B cell (primary cell): ENCODE measurements around the gene EGLN1. TPM values are rescaled to one million over a fixed set of nuclear protein-coding genes. Genes with fewer than 3 reads are reported as not detected.

Experiments
- ATAC-seq: fragments of 200-7000 bp; cut with Tn5 transposase; one replicate; pipeline ENCODE4 v1.10.0; 2021; ENCODE audit warnings: low read depth, mild to moderate bottlenecking, moderate number of reproducible peaks, moderate library complexity
- CTCF ChIA-PET: fragments of 350-600 bp; sonication (Branson Sonifier 250); formaldehyde crosslinking; loops from one replicate; lab custom pipeline; 2021; ENCODE audit warnings: antibody characterized with exemption, inconsistent platforms; lab: Charles Lee
- POLR2A ChIA-PET: fragments of 350-600 bp; sonication (Branson Sonifier 250); formaldehyde crosslinking; loops from one replicate; lab custom pipeline; 2021; ENCODE audit warnings: antibody characterized with exemption; lab: Charles Lee
- DNase-seq: peaks from one replicate; pipeline ENCODE4 v3.0.0; 2013
- H2AFZ ChIP-seq: 2 replicates; pipeline ENCODE4 v1.6.1; 2012; ENCODE audit warnings: mild to moderate bottlenecking, low read depth, low read length; ENCODE audit not compliant: insufficient read depth, poor library complexity, severe bottlenecking
- H3K27ac ChIP-seq, 2 donors: 1 replicate in 1 of 2; 2 replicates in 1 of 2; pipeline ENCODE4 v1.5.1; 2012 to 2013; ENCODE audit warnings: low read length in 2 of 2, mild to moderate bottlenecking in 2 of 2, moderate library complexity in 1 of 2
- H3K27me3 ChIP-seq, 4 experiments: fragments of 200-600 bp in 1 of 4; sonication (generic) in 1 of 4; replicated peaks in 1 of 4; 1 replicate in 2 of 4; 2 replicates in 2 of 4; pipeline versions ENCODE4 v1.6.1 to v1.7.0; 2013 to 2016; ENCODE audit warnings: low read length in 3 of 4, mild to moderate bottlenecking in 2 of 4, mixed read lengths in 1 of 4, moderate library complexity in 1 of 4; ENCODE audit not compliant: insufficient read depth in 4 of 4, control insufficient read depth in 3 of 4; ENCODE audit errors: control extremely low read depth in 1 of 4
- H3K36me3 ChIP-seq, 2 experiments: replicated peaks in 1 of 2; 1 replicate in 1 of 2; 2 replicates in 1 of 2; pipeline versions ENCODE4 v1.6.1 to v1.7.1; 2013; ENCODE audit warnings: low read length in 1 of 2; ENCODE audit not compliant: insufficient read depth in 2 of 2, control insufficient read depth in 1 of 2; ENCODE audit errors: control extremely low read depth in 1 of 2, extremely low read depth in 1 of 2
- H3K4me1 ChIP-seq, 2 donors: fragments of 200-600 bp in 1 of 2; sonication (generic) in 1 of 2; 1 replicate in 1 of 2; 2 replicates in 1 of 2; pipeline versions ENCODE4 v1.5.1 to v1.6.1; 2013 to 2017; ENCODE audit warnings: low read length in 2 of 2; ENCODE audit not compliant: control insufficient read depth in 2 of 2, insufficient read depth in 2 of 2
- H3K4me2 ChIP-seq: replicated peaks from 2 replicates; pipeline ENCODE3; 2012; ENCODE audit warnings: mild to moderate bottlenecking, low read depth, low read length; ENCODE audit not compliant: poor library complexity, severe bottlenecking
- H3K4me3 ChIP-seq, 5 experiments: fragments of 200-600 bp in 1 of 5; sonication (generic) in 1 of 5; 1 replicate in 3 of 5; 2 replicates in 2 of 5; pipeline versions ENCODE4 v1.5.1 to v1.7.0; 2011 to 2016; ENCODE audit warnings: low read length in 4 of 5, mild to moderate bottlenecking in 4 of 5, low read depth in 2 of 5, control low read depth in 1 of 5, moderate library complexity in 1 of 5; ENCODE audit not compliant: insufficient read depth in 1 of 5; ENCODE audit errors: control extremely low read depth in 1 of 5, extremely low read depth in 1 of 5
- H3K79me2 ChIP-seq: fragments of 200-600 bp; sonication (generic); one replicate; pipeline ENCODE4 v1.6.0; 2016; ENCODE audit warnings: low read length; ENCODE audit not compliant: control insufficient read depth, insufficient read depth
- H3K9ac ChIP-seq: fragments of 200-600 bp; sonication (generic); 2 replicates; pipeline ENCODE4 v1.6.1; 2017; ENCODE audit warnings: mild to moderate bottlenecking, low read length, moderate library complexity
- H3K9me3 ChIP-seq, 3 donors: one replicate each; pipeline versions ENCODE4 v1.6.1 to v1.7.1; 2013; ENCODE audit warnings: low read length in 2 of 3; ENCODE audit not compliant: control insufficient read depth in 2 of 3, insufficient read depth in 1 of 3; ENCODE audit errors: control extremely low read depth in 1 of 3
- H4K20me1 ChIP-seq: 2 replicates; pipeline ENCODE4 v1.6.0; 2012; ENCODE audit warnings: mild to moderate bottlenecking, low read length; ENCODE audit not compliant: insufficient read depth, control insufficient read depth, poor library complexity, severe bottlenecking
- H3K27ac Mint-ChIP-seq: one replicate; pipeline ENCODE4 v1.8.0; 2021; ENCODE audit warnings: mixed read lengths
- H3K27me3 Mint-ChIP-seq: one replicate; pipeline ENCODE4 v1.8.0; 2021; ENCODE audit warnings: mixed read lengths
- H3K4me1 Mint-ChIP-seq: one replicate; pipeline ENCODE4 v1.8.0; 2021; ENCODE audit warnings: mixed read lengths
- H3K4me3 Mint-ChIP-seq: one replicate; pipeline ENCODE4 v1.8.0; 2021; ENCODE audit warnings: mixed read lengths
- H3K9me3 Mint-ChIP-seq: one replicate; pipeline ENCODE4 v1.8.0; 2022; ENCODE audit warnings: mixed read lengths; ENCODE audit not compliant: insufficient read depth
- EZH2 ChIP-seq: IDR thresholded peaks from 2 replicates; pipeline ENCODE4 v1.6.1; 2012; ENCODE audit warnings: borderline replicate concordance, low read depth, mild to moderate bottlenecking, moderate library complexity, low read length; ENCODE audit not compliant: insufficient read depth, poor library complexity, severe bottlenecking
- WGBS: methylation state at CpG from one replicate; pipeline ENCODE4 v1.1.5; 2013; ENCODE audit warnings: missing lambda C conversion rate; ENCODE audit not compliant: insufficient coverage; 5-methylcytosine and 5-hydroxymethylcytosine counted together
- intact Hi-C: fragments of 100-400 bp; cut with micrococcal nuclease; formaldehyde crosslinking; loops from one replicate; pipeline ENCODE4 v1.10.0; 2022
- polyA plus RNA-seq: library from polyadenylated mRNA; depleted of rRNA; stranded (reverse); fragments of >200 nt; gene quantifications from 2 replicates; pipeline ENCODE4 v1.2.3, GENCODE V29; 2012
- total RNA-seq, 2 donors: library from RNA; stranded (reverse); fragments of 120-200 nt in 1 of 2; gene quantifications; 1 replicate in 1 of 2; 2 replicates in 1 of 2; pipeline versions ENCODE4 v1.2.3 to v1.2.4, GENCODE V29; 2013 to 2022
- TF ChIP-seq, protein P1 (sequence below): fragments of 200-600 bp; IDR thresholded peaks from one replicate; pipeline ENCODE4 v1.8.0; 2022; ENCODE audit warnings: antibody characterized with exemption, mild to moderate bottlenecking

The EGLN1 gene
- total and polyA plus RNA-seq, 2 donors (not counting 1 experiment from before 2014, with no cell fraction given): 7.5 to 18.5 TPM

DNA sequence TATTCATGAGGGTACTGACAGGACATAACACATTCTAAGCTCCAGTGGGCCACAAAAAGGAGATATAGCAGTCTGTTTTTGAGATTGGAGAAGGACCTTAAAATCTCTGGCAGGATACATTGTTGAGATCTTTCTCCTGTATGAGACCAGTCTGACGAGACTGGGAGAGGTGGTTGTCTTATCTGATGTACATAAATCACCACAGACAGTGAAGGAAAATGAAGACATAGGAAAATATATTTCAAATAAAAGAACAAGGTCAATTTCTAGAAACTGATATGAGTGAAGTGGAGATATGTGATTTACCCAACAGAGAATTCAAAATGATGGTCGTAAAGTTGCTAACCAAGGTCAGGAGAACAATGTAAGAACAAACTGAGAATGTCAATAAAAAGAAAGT, 21.3 kb upstream of the EGLN1 start:
- Histone ChIP-seq H3K36me3 (no peaks in the 10 kb centered on the region), H3K27me3 (peaks cover 0 to 21% (median 5%) of the 10 kb centered on the region in 4 experiments), H2AFZ (no peak overlapping the region), H3K9me3 (peaks cover 3 to 19% (median 11%) of the 10 kb centered on the region in 3 donors), H3K9ac (no peak overlapping the region), H3K79me2 (no peaks in the 10 kb centered on the region), H4K20me1 (no peaks in the 10 kb centered on the region), H3K4me1 (no peaks in the 10 kb centered on the region), H3K27ac (no peak overlapping the region), H3K4me3 (no peak overlapping the region), H3K4me2 (no peak overlapping the region)
- Mint-ChIP-seq H3K4me1 (no peaks in the 10 kb centered on the region), H3K4me3 (no peak overlapping the region), H3K27ac (no peak overlapping the region), H3K9me3 (peaks cover 10% of the 10 kb centered on the region), H3K27me3 (peaks cover 36% of the 10 kb centered on the region)
- CTCF ChIA-PET: no interaction called here
- TF ChIP-seq, protein P1, sequence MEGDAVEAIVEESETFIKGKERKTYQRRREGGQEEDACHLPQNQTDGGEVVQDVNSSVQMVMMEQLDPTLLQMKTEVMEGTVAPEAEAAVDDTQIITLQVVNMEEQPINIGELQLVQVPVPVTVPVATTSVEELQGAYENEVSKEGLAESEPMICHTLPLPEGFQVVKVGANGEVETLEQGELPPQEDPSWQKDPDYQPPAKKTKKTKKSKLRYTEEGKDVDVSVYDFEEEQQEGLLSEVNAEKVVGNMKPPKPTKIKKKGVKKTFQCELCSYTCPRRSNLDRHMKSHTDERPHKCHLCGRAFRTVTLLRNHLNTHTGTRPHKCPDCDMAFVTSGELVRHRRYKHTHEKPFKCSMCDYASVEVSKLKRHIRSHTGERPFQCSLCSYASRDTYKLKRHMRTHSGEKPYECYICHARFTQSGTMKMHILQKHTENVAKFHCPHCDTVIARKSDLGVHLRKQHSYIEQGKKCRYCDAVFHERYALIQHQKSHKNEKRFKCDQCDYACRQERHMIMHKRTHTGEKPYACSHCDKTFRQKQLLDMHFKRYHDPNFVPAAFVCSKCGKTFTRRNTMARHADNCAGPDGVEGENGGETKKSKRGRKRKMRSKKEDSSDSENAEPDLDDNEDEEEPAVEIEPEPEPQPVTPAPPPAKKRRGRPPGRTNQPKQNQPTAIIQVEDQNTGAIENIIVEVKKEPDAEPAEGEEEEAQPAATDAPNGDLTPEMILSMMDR: no peak
- no peak for TF ChIP-seq EZH2
- ATAC-seq (no peak), DNase-seq (no peak)
- POLR2A ChIA-PET: no interaction called here
- intact Hi-C loops: no loop called here
- WGBS: no CpG with 5 or more reads among the region's 2 CpGs

DNA sequence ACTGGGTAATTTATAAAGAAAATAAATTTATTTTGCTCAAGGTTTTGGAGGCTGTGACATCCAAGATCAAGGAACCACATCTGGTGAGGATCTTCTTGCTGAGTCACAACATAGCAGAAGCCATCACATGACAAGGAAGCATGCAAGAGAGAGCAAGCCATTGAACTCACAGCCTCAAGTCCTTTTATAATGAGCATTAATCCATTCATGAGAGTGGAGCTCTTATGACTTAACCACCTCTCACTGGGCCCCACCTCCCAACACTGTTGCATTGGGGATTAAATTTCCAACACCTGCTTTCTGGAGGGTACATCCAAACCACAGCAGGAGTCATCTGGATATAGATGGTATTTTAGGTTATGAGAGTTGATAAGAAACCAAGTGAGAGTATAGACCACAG, 20.6 kb upstream of the EGLN1 start:
- H3K4me2 ChIP-seq: no peak overlapping the region
- POLR2A ChIA-PET: no interaction called here
- H4K20me1 ChIP-seq: no peaks in the 10 kb centered on the region
- intact Hi-C loops: no loop called here
- DNase-seq (no peak), ATAC-seq (no peak)
- H3K4me1 Mint-ChIP-seq: no peaks in the 10 kb centered on the region
- H3K27ac Mint-ChIP-seq: no peak overlapping the region
- no peaks in the 10 kb centered on the region for H3K4me1 ChIP-seq
- peaks cover 10% of the 10 kb centered on the region for H3K9me3 Mint-ChIP-seq
- no peak overlapping the region for H3K4me3 Mint-ChIP-seq
- no peak overlapping the region for H3K9ac ChIP-seq
- peaks cover 3 to 19% (median 11%) of the 10 kb centered on the region in 3 donors for H3K9me3 ChIP-seq
- no peak overlapping the region for H3K4me3 ChIP-seq
- no peak overlapping the region for H3K27ac ChIP-seq
- CTCF ChIA-PET: no interaction called here
- no peak overlapping the region for H2AFZ ChIP-seq
- H3K27me3 Mint-ChIP-seq: peaks cover 36% of the 10 kb centered on the region
- no peaks in the 10 kb centered on the region for H3K79me2 ChIP-seq
- TF ChIP-seq, protein P1: no peak
- no peak for TF ChIP-seq EZH2
- peaks cover 0 to 22% (median 5%) of the 10 kb centered on the region in 4 experiments for H3K27me3 ChIP-seq
- no peaks in the 10 kb centered on the region for H3K36me3 ChIP-seq
